ENCODE results near the gene IL1R2. TPM values are rescaled to one million over a fixed set of nuclear protein-coding genes. Genes with fewer than 3 reads are reported as not detected.

Gene IL1R2
- total and polyA plus RNA-seq, 2 of the 8 experiments (the other 6 are each of a cell fraction or from before 2014, with no cell fraction given) = 0.06 TPM; not detected in 1

DNA sequence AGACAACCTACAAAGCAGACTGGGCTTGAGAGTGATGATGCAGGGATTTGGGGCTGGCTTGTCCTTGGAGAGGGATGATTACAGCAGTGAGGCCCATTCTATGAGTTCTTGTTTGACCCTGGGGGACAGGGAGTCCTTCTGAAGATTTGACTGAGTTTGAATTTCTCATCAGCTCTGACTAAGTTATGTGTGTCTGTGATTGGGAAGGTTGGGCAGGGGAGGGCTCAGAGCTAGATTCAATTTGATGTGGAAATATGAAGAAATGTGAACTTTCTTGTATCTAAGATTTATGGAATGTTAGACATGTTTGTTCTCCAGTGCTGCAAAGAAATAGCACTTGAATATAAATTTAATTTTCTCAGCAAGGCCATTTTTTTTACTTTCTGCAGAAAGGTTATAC, 19.9 kb upstream of the IL1R2 start:
- no peaks in the 10 kb centered on the region for H3K36me3 ChIP-seq (ENCODE audit: control insufficient read depth in 2 of 4, insufficient read depth in 4 of 4, low read length in 3 of 4)
- no peak overlapping the region for H2AFZ ChIP-seq (ENCODE audit: low read length)
- no peak overlapping the region for H4K5ac ChIP-seq (ENCODE audit: insufficient read length, low read depth, low read length)
- H3K4me3 ChIP-seq (ENCODE audit: extremely low read depth in 1 of 4, insufficient read depth in 2 of 4, low read depth in 3 of 4, low read length in 4 of 4) = no peak overlapping the region
- no peak overlapping the region for H2BK5ac ChIP-seq (ENCODE audit: low read depth, low read length)
- no peak overlapping the region for H2BK20ac ChIP-seq (ENCODE audit: low read length)
- no peak overlapping the region for H4K91ac ChIP-seq (replicated peaks; ENCODE audit: insufficient read length, low read length)
- TF ChIP-seq JUN (IDR thresholded peaks at IDR 0.05; ENCODE audit: low read depth, low read length) = no peak
- TF ChIP-seq SAP30 (IDR thresholded peaks at IDR 0.05; ENCODE audit: insufficient read depth, insufficient replicate concordance, low read length) = no peak
- no peak for TF ChIP-seq PHF8 (conservative IDR thresholded peaks at IDR 0.05; ENCODE audit: low read depth, low read length)
- TF ChIP-seq, protein P1, sequence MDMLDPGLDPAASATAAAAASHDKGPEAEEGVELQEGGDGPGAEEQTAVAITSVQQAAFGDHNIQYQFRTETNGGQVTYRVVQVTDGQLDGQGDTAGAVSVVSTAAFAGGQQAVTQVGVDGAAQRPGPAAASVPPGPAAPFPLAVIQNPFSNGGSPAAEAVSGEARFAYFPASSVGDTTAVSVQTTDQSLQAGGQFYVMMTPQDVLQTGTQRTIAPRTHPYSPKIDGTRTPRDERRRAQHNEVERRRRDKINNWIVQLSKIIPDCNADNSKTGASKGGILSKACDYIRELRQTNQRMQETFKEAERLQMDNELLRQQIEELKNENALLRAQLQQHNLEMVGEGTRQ (IDR thresholded peaks at IDR 0.05; ENCODE audit: low read length) = no peak
- TF ChIP-seq RAD21 (IDR thresholded peaks at IDR 0.05 in 1 of 2, conservative IDR thresholded peaks at IDR 0.05 in 1 of 2; ENCODE audit: low read depth in 2 of 2, low read length in 2 of 2) = no peak
- TF ChIP-seq SIX5 (IDR thresholded peaks at IDR 0.05; ENCODE audit: low read depth, low read length) = no peak
- no peak for TF ChIP-seq RFX5 (IDR thresholded peaks at IDR 0.05; ENCODE audit: borderline replicate concordance, low read depth, low read length)
- no peak overlapping the region for H2BK12ac ChIP-seq (ENCODE audit: low read depth, low read length)
- CTCF ChIA-PET (ENCODE audit: partially characterized antibody) = interaction anchor here (0.6 kb wide), 1 partner anchor 281 kb away, joined by 3 read pairs; no protein-coding TSS in a partner anchor
- H3K9ac ChIP-seq (replicated peaks in 1 of 4; ENCODE audit: extremely low read depth in 1 of 4, low read depth in 3 of 4, low read length in 3 of 4) = no peak overlapping the region
- H3K18ac ChIP-seq (ENCODE audit: extremely low read depth, low read length) = no peak overlapping the region
- no peak overlapping the region for H2BK15ac ChIP-seq (ENCODE audit: low read length)
- no peak overlapping the region for H3K4me2 ChIP-seq (ENCODE audit: insufficient read depth in 1 of 2, low read depth in 2 of 2, low read length in 2 of 2)
- peaks cover 5 to 19% of the 10 kb centered on the region in 2 experiments for H3K9me3 ChIP-seq (ENCODE audit: insufficient read depth in 2 of 2, low read depth in 1 of 2, low read length in 1 of 2)
- H2BK120ac ChIP-seq (replicated peaks; ENCODE audit: low read depth, low read length) = no peak overlapping the region
- peaks cover 2% of the 10 kb centered on the region; the same call in 1 of the 2 replicates for H3K23me2 ChIP-seq (ENCODE audit: low read depth, low read length)
- H3K23ac ChIP-seq (ENCODE audit: insufficient read length) = no peak overlapping the region
- H3K14ac ChIP-seq (ENCODE audit: insufficient read length) = no peak overlapping the region
- H3K56ac ChIP-seq (replicated peaks; ENCODE audit: insufficient read length, low read depth, low read length) = no peak overlapping the region
- H3K79me1 ChIP-seq (ENCODE audit: low read depth, low read length) = no peaks in the 10 kb centered on the region
- H4K20me1 ChIP-seq (replicated peaks in 1 of 2; ENCODE audit: control insufficient read depth in 1 of 2, insufficient read depth in 2 of 2, low read length in 2 of 2) = no peaks in the 10 kb centered on the region
- no peak overlapping the region for H2AK5ac ChIP-seq (ENCODE audit: low read depth, low read length)
- H4K8ac ChIP-seq (ENCODE audit: extremely low read depth, insufficient read depth, low read length) = no peak overlapping the region
- H3K4ac ChIP-seq (replicated peaks; ENCODE audit: insufficient read length, low read depth, low read length) = no peak overlapping the region
- H3K27me3 ChIP-seq (replicated peaks in 1 of 4; ENCODE audit: control insufficient read depth in 3 of 4, extremely low read depth in 1 of 4, insufficient read depth in 3 of 4, low read length in 3 of 4) = no peaks in the 10 kb centered on the region
- FAIRE-seq (no peak), DNase-seq (ENCODE audit: low read depth in 1 of 2, low spot score in 2 of 2) (no peak)
- no peaks in the 10 kb centered on the region for H3K79me2 ChIP-seq (ENCODE audit: control insufficient read depth in 1 of 2, insufficient read depth in 2 of 2, low read length in 2 of 2)
- peaks cover 0 to 10% (median 5%) of the 10 kb centered on the region in 4 experiments; a peak in 6 of 7 replicates for H3K4me1 ChIP-seq (replicated peaks in 1 of 4; ENCODE audit: control insufficient read depth in 3 of 4, insufficient read depth in 4 of 4, low read length in 3 of 4)
- no peak overlapping the region for H3K27ac ChIP-seq (ENCODE audit: low read depth, low read length)
- POLR2A ChIA-PET (ENCODE audit: partially characterized antibody) = no interaction called here
